KG1 (cell line): ENCODE results near the gene ATF6B.

Source experiments
- DNase-seq: peaks from one replicate; lab custom pipeline; 2025; lab: John Stamatoyannopoulos, UW

ATF6B gene

DNA sequence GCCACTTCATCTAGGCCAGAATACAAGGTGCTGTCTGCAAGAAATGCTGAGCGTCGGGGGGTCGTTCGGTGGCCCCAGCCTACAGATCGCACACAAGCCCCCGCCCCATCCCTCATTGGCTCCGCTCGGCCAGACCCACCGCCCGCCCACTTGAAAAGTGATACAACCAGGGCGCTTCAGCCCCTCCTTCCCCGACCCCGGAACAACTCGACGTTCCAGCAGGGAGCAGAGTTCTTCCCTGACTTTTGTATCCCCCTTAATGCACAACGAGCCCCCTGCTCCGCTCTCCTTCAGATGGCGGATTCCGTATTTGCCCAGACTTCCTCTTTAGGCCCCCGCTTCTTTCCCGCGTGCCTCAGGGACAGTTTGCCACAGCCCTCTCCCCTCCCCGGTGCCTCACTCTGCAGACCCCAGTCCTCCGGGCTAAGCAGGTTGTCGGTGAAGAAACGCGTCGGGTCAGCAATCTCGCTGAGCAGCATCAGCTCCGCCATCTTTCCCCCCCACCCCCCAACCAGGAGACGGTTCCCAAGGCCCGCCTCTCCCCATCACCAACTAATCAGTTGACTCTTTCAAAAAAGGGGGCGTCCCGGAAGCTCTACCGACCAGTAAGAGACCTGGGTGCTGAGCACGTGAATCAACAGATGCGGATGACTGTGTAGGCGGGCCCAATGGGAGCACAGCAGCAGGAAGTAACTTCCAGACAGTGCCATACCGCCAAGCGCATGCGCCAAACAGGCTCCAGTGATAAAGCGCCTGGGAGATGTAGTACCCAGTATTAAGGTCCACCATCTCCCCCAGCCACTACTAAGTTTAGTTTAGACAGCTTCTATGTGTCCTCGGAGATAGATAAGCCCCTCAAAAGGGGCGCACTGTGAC, at the start of gene ATF6B:
TSS of gene ATF6B (minus strand) at position 530 of the 876 bp plus-strand sequence. CDS start at position 491, 39 bp downstream.
- DNase-seq, result peak; percentile 97

GRCh38 chr6:32177183-32177787, 49.2 kb upstream of the ATF6B start:
- peak; percentile 77 for DNase-seq

GRCh38 chr6:32176476-32177182, 48.6 kb upstream of the ATF6B start:
- DNase-seq, result no peak

DNA sequence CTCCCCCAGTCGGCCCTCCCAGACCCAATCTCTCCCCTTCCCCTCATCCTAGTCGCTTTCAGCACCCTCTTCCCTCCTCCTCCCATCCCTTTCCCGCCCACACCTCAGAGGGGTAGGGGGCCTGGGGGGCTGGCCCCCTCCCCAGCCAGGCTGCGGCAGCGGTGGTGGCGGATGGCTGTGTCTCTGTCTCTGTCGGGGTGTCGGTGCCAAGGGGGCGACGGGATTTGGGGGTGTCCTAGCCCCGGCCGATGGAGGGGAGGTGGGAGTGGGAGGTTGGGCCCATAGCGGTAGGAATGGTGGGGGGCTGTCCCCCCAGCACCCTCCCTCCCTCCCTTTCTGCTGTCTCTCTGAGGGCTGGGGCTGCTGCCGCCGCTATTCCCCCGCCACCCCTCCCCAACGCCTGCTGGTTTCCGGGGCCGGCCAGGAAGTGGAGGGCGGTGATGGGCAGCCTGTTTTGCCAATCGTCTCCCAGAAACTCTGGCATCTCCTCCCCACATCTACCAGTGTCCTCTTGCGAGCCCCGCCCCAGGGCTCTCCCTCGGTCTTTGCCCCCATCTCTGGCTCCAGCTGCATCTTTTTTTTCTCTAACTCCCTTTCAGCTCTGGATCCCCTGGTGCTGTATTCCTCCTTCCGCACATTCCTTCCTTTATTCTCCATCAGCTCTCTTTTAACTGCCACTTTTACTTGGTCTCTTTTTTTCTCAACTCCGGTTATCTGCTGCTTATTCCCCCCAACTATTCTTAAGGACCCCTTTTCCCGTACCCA, 47.8 kb upstream of the ATF6B start, which contains the start of gene AGPAT1:
TSS of gene AGPAT1 (minus strand) at position 374 of the 765 bp plus-strand sequence. CDS start 4,588 bp downstream, outside the sequence.
- peak; percentile 79 for DNase-seq

- DNase-seq, result no peak
Observed at GRCh38 chr6:32175322-32175710, 47.3 kb upstream of the ATF6B start.

DNA sequence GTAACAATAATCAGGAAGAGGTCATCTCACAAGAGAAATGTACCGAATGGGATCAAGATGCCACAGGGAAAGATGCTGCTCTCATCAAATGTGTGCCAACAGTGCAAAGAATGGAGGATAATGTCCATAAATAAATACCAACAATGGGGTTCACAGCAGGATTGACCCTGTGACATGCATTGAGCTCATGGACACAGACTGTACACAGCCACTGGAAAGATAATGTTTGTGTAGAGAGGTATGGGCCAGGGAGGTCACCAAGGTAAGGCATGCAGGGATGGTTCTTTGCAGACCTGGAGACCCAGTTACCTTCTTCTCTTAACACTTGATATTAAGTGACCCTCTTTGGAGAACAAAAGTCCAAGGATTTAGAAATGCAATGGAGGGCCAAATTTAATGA, 46.4 kb upstream of the ATF6B start:
- no peak for DNase-seq

GRCh38 chr6:32173051-32173727, 45.1 kb upstream of the ATF6B start:
- no peak for DNase-seq

DNA sequence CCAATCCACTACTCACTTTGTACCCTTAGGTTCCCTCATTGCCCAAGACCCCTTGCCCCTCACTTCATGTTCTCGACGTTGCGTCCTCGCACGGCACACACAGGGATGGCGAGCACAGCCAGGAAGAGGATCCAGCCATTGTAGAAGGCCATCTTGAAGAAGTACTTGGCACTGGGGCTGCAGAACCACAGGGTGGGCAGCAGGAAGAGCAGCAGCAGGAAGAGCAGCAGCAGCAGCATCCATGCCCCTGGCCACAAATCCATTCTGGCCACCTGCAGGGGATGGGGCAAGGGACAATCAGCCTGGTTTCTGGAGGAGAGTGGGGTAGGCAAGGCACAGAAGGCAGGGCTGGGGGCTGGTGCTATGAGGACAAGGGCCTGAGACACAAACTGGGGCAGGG, 43.2 kb upstream of the ATF6B start:
- DNase-seq, result no peak

- DNase-seq, result no peak
Observed at GRCh38 chr6:32170294-32170693, 42.2 kb upstream of the ATF6B start.

DNA sequence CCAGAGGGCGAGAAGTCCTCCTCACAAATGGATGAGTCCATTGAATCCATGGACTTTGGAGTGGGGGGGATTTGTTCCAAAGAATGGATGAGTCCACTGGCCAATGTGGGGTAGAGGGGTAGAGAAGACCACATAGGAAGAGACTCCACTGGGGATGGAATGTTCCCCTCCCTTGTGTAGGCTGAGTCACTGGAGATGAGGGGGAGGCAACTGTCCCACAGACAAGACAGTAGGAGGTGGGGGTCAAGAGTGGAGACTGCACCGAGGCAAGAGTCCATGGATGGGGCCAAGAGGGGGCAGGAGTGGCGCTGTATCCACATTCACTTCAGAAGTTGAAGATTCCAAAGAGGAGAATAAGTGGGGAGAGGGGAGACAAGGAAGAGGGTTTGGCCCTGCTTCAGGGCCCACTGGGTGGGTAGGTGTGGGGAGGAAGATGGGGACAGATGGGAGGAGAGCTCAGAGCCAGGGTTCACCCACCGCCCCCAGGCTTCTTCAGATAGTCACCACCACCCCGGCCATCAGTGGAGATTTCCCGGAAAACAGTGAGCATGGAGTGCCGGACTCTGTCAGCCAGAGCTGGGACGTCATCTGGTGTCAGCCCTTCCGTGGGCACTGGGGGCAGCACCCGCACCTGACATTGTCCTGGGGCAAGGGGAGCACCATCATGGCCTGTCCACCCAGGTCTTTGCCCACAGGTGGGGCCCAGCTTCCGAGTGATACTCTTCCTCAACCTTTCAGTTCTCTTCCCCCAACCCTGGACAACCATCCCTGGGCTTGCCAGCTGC, 41.0 kb upstream of the ATF6B start:
- DNase-seq, result no peak

- no peak for DNase-seq
Observed at GRCh38 chr6:32168350-32168749, 40.3 kb upstream of the ATF6B start.

DNA sequence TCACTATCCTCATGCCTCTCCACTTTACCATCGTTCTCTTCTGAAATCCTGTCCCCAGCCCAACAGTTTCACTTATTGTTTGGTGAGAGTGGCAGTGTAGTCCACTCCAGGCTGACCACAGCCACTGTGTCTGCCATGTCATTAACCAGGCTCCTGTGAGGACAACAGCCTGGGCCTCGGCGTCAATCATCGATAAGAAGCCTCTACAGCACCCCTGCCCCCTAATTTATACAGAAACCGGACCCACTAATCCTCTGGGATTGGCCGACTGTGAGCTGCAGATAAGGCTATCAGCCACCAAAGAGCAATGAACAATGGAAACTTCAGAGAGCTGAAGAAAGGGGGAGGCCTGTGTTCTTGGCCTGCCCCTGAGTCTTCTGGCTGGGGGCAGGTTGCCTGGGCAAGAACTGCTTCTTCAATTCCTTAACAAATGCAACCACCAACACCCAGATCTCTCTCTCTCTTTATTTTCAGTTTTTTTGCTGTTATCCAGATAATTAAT, 39.8 kb upstream of the ATF6B start:
- DNase-seq, result no peak

- no peak for DNase-seq
Observed at GRCh38 chr6:32167154-32167760, 39.2 kb upstream of the ATF6B start.

DNA sequence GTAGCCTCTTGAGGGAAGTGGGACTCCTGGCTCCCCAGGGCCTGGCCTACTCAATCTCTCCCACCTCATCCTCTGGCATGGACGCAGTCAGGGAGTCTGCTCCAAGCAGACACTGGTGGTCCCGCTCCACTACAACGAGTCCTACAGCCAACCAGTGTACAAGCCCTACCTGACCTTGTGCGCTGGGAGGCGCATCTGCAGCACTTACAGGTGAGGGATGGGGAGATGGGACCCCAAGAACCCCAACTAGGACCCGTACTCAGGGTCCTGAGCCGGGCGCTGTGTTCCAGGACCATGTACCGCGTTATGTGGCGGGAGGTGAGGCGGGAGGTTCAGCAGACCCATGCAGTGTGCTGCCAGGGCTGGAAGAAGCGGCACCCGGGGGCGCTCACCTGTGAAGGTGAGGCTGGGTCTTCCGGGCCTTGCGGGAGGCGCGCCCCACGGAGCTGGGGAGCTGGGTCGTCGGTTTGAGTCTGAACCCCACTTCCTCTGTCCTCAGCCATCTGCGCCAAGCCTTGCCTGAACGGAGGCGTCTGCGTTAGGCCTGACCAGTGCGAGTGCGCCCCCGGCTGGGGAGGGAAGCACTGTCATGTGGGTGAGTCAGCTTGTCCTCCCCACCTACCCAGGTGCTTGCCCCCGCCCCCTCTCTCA, 38.5 kb upstream of the ATF6B start:
- DNase-seq, result no peak

DNA sequence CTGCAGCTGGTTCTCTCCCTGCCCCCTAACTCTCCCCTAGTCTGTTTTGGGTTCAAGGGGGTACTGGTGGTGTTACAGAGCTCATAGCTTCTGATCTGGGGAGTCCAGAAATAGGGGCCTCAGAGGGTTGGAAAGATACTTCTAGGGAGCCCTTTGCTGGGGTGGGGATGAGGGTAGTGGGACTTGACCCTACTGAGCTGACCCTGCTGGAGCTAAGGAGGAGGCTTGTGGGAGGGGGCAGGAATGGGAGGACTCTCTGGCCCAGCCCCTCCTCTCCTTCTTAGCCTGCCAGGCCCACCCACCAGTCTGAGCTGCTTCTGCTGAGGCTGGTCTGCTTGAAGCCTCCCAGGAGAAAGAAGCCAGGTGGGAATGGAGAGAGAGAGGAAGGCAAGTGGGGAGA, 36.2 kb upstream of the ATF6B start, which contains the start of gene EGFL8:
TSS of gene EGFL8 (plus strand) at position 301 of the 400 bp plus-strand sequence. CDS start 1,571 bp downstream, outside the sequence.
- DNase-seq, result no peak

DNA sequence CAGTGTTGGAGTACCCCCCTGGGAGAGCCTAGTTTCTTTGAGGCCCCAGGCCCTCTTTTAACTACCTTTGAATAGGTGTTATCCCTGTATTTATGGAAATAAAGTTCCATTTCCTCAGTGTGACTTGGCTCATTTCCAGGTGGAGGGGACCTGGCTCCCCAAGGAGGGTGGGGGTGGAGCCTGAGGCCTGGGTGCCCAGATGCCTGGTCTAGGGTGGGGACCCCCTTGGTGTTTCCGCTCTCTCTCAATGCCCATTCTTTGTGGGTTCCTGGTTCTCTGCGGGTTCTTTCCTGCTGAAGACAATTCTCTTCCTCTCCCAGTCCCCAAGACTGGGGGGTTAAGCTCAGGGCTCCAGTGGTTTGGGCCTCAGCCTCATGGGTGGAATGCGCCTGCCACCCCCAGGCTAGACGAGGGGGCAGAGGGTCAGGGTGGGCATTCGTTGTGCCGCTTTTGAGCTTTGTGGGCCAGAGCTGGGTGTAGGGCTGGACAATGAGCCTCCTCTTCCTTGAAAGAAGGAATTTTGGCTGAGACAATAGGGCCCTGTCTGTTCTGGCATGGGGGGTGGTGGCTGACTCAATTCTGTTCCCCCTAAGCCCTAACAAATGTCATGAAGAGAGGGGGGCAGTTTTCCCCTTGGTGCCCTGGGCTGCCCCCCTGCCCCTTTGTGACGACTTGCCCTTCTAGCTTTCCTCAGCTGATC, 35.7 kb upstream of the ATF6B start:
- no peak for DNase-seq

- DNase-seq, result no peak
Observed at GRCh38 chr6:32158052-32158451, 30.0 kb upstream of the ATF6B start.

DNA sequence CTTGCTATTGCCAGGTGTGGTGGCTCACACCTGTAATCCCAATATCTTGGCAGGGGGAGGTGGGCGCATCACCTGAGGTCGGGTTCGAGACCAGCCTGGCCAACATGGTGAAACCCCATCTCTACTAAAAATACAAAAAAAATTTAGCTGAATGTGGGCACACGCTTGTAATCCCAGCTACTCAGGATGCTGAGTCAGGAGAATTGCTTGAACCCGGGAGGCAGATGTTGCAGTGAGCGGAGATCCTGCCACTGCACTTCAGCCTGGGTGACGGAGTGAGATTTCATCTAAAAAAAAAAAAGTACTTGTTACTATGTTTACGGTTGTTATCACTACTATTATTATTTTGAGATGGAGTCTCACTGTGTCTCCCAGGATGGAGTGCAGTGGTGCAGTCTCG, 28.8 kb upstream of the ATF6B start:
- DNase-seq, result no peak
